HCT116 (cell line): ENCODE data around the gene DENND11. TPM values are rescaled to one million over a fixed set of nuclear protein-coding genes. Genes with fewer than 3 reads are reported as not detected.
"Not testable (repeated sequence)": the region's sequence is repeated elsewhere in the genome, so short reads cannot be mapped to it uniquely, and the experiment has no call there.

Source experiments
- ATAC-seq: fragments of 200-7000 bp; cut with Tn5 transposase; 2 replicates; pipeline ENCODE4 v1.9.1; 2020; ENCODE audit warnings: mild to moderate bottlenecking, moderate library complexity
- BruUV-seq: library from RNA; stranded (reverse); fragments of 400-500 nt; replicated peaks from 2 replicates; lab custom pipeline; 2021; lab: Mats Ljungman, UMichigan
- CTCF ChIA-PET: fragments of 300-600 bp; sonication (Branson Sonifier 250); formaldehyde crosslinking; loops from one replicate; lab custom pipeline; 2021; ENCODE audit warnings: antibody characterized with exemption; lab: Charles Lee
- POLR2A ChIA-PET: fragments of 300-600, 350-600 bp; sonication (Branson Sonifier 250); formaldehyde crosslinking; loops from one replicate; lab custom pipeline; 2021; ENCODE audit warnings: antibody characterized with exemption; lab: Charles Lee
- RAD21 ChIA-PET, 2 experiments: fragments of 300-600 bp; sonication (Branson Sonifier 250); formaldehyde crosslinking; loops; one replicate each; lab custom pipeline; 2023; ENCODE audit warnings: low total read pairs in 2 of 2; ENCODE audit not compliant: uncharacterized antibody in 2 of 2, unreplicated experiment in 2 of 2, low non-redundant PET in 1 of 2; lab: Charles Lee
- DNase-seq: peaks from one replicate; pipeline ENCODE4 v3.0.0-alpha.2; 2010; ENCODE audit warnings: low read depth, low spot score
- H2AFZ ChIP-seq: fragments of 200-600 bp; shearing (Covaris generic), sonication (generic); 2 replicates; pipeline ENCODE4 v1.6.1; 2017; ENCODE audit warnings: low read depth, mixed run types, mixed read lengths, antibody characterized with exemption, low read length; ENCODE audit not compliant: poor library complexity, severe bottlenecking
- H3K27ac ChIP-seq: 2 replicates; pipeline ENCODE4 v1.5.1; 2012; ENCODE audit warnings: low read depth, low read length
- H3K27me3 ChIP-seq: fragments of 200-600 bp; sonication (generic); 2 replicates; pipeline ENCODE4 v1.6.1; 2016; ENCODE audit warnings: mixed run types, low read length, mixed read lengths; ENCODE audit not compliant: insufficient read depth
- H3K36me3 ChIP-seq, 2 experiments: fragments of 200-500 bp in 1 of 2; fragments of 200-600 bp in 1 of 2; sonication (Bioruptor generic) in 1 of 2; sonication (generic) in 1 of 2; 2 replicates each; pipeline versions ENCODE4 v1.5.1 to v1.6.1; 2014 to 2016; ENCODE audit warnings: low read length in 2 of 2, inconsistent platforms in 1 of 2, mixed read lengths in 1 of 2, mixed run types in 1 of 2; ENCODE audit not compliant: insufficient read depth in 2 of 2, control insufficient read depth in 1 of 2
- H3K4me1 ChIP-seq, 2 experiments: fragments of 200-600 bp in 1 of 2; sonication (generic) in 1 of 2; 2 replicates each; pipeline versions ENCODE4 v1.5.1 to v1.6.1; 2012 to 2017; ENCODE audit warnings: low read length in 2 of 2, inconsistent platforms in 1 of 2, mild to moderate bottlenecking in 1 of 2, mixed read lengths in 1 of 2, mixed run types in 1 of 2, moderate library complexity in 1 of 2; ENCODE audit not compliant: insufficient read depth in 2 of 2, control insufficient read depth in 1 of 2
- H3K4me2 ChIP-seq: fragments of 200-600 bp; sonication (generic); 2 replicates; pipeline ENCODE4 v1.6.1; 2017; ENCODE audit warnings: mixed run types, low read length, mixed read lengths
- H3K4me3 ChIP-seq, 2 experiments: fragments of 200-600 bp in 1 of 2; sonication (generic) in 1 of 2; replicated peaks in 1 of 2; 2 replicates each; pipeline ENCODE4 v1.5.1; 2011 to 2016; ENCODE audit warnings: low read length in 2 of 2, control low read depth in 1 of 2, low read depth in 1 of 2, mild to moderate bottlenecking in 1 of 2, mixed read lengths in 1 of 2, mixed run types in 1 of 2
- H3K79me2 ChIP-seq: fragments of 200-600 bp; sonication (generic); 2 replicates; pipeline ENCODE4 v1.6.1; 2017; ENCODE audit warnings: mild to moderate bottlenecking, mixed run types, low read length, moderate library complexity, mixed read lengths; ENCODE audit not compliant: insufficient read depth
- H3K9ac ChIP-seq: fragments of 200-600 bp; sonication (generic); 2 replicates; pipeline ENCODE4 v1.6.1; 2016; ENCODE audit warnings: low read length, mixed read lengths
- H3K9me2 ChIP-seq: fragments of 200-600 bp; sonication (generic), shearing (Covaris generic); 2 replicates; pipeline ENCODE4 v1.6.1; 2017; ENCODE audit warnings: mixed run types, mild to moderate bottlenecking, moderate library complexity; ENCODE audit not compliant: insufficient read depth
- H3K9me3 ChIP-seq, 2 experiments: fragments of 200-500 bp in 1 of 2; fragments of 200-600 bp in 1 of 2; sonication (Bioruptor generic) in 1 of 2; sonication (generic) in 1 of 2; 2 replicates each; pipeline ENCODE4 v1.6.1; 2014 to 2017; ENCODE audit warnings: low read length in 2 of 2, mixed read lengths in 2 of 2, inconsistent platforms in 1 of 2, low read depth in 1 of 2, mild to moderate bottlenecking in 1 of 2, mixed run types in 1 of 2, moderate library complexity in 1 of 2; ENCODE audit not compliant: control insufficient read depth in 1 of 2, insufficient read depth in 1 of 2
- H4K20me1 ChIP-seq: fragments of 200-600 bp; sonication (generic), shearing (Covaris generic); 2 replicates; pipeline ENCODE4 v1.6.1; 2017; ENCODE audit warnings: mixed run types, mild to moderate bottlenecking, moderate library complexity; ENCODE audit not compliant: insufficient read depth
- CEBPB ChIP-seq: IDR thresholded peaks from 2 replicates; pipeline ENCODE4 v1.6.1; 2012; ENCODE audit warnings: low read depth
- EGR1 ChIP-seq: IDR thresholded peaks from 2 replicates; pipeline ENCODE4 v1.6.1; 2012; ENCODE audit warnings: low read depth
- ELF1 ChIP-seq: IDR thresholded peaks from 2 replicates; pipeline ENCODE4 v1.6.1; 2012; ENCODE audit warnings: low read depth, borderline replicate concordance
- EZH2phosphoT487 ChIP-seq: fragments of 200-600 bp; IDR thresholded peaks from 2 replicates; pipeline ENCODE4 v1.6.1; 2018; ENCODE audit warnings: antibody characterized with exemption, borderline replicate concordance
- FOSL1 ChIP-seq: IDR thresholded peaks from 2 replicates; pipeline ENCODE4 v1.6.1; 2012; ENCODE audit warnings: low read depth
- SIN3A ChIP-seq: IDR thresholded peaks from 2 replicates; pipeline ENCODE4 v1.6.1; 2012; ENCODE audit warnings: low read depth
- SP1 ChIP-seq: IDR thresholded peaks from 2 replicates; pipeline ENCODE4 v1.6.1; 2012; ENCODE audit warnings: low read depth
- SRF ChIP-seq: IDR thresholded peaks from 2 replicates; pipeline ENCODE4 v1.6.1; 2012; ENCODE audit warnings: low read depth
- TCF7L2 ChIP-seq: IDR thresholded peaks from 2 replicates; pipeline ENCODE4 v1.7.0; 2011; ENCODE audit warnings: borderline replicate concordance, inconsistent platforms; ENCODE audit not compliant: insufficient read depth, insufficient read length; ENCODE audit errors: extremely low read depth
- ZNF274 ChIP-seq: fragments of 200-500 bp; sonication (Bioruptor generic); IDR thresholded peaks from 2 replicates; pipeline ENCODE4 v1.6.1; 2014; ENCODE audit warnings: mild to moderate bottlenecking, low read depth, low read length, inconsistent platforms
- intact Hi-C: fragments of 100-400 bp; cut with micrococcal nuclease; formaldehyde crosslinking; loops from 2 replicates; pipeline ENCODE4 v1.10.0; 2022
- total RNA-seq: library from RNA; stranded (reverse); gene quantifications from one replicate; pipeline ENCODE4 v1.2.1, GENCODE V29; 2021; ENCODE audit not compliant: unreplicated experiment
- TF ChIP-seq, protein P1 (sequence below): IDR thresholded peaks from 2 replicates; pipeline ENCODE4 v1.6.1; 2012; ENCODE audit warnings: low read depth
- TF ChIP-seq, protein P2 (sequence below): IDR thresholded peaks from 2 replicates; pipeline ENCODE4 v1.6.1; 2011; ENCODE audit warnings: mild to moderate bottlenecking, low read length, moderate library complexity; ENCODE audit not compliant: insufficient replicate concordance; ENCODE audit errors: extremely low read depth

Gene DENND11
- total RNA-seq, 1 experiment from 2014 or later: 23.4 TPM

GRCh38 chr7:141691540-141691939 lies 10.4 kb downstream of the DENND11 start:
- Histone ChIP-seq H3K4me2 (no peak overlapping the region), H3K79me2 (0 out of 2 replicates have a peak, but pooled peaks cover under 1% of the 10 kb centered on the region), H3K27ac (no peak overlapping the region), H4K20me1 (no peaks in the 10 kb centered on the region), H3K27me3 (no peaks in the 10 kb centered on the region), H3K9ac (no peak overlapping the region), H3K9me2 (no peaks in the 10 kb centered on the region), H3K36me3 (no peaks in the 10 kb centered on the region), H3K9me3 (no peaks in the 10 kb centered on the region), H3K4me1 (no peaks in the 10 kb centered on the region), H2AFZ (no peak overlapping the region), H3K4me3 (no peak overlapping the region)
- intact Hi-C loops: no loop called here
- no TSS peak for BruUV-seq
- DNase-seq (no peak), ATAC-seq (no peak)
- ChIA-PET RAD21 (no interaction called here), POLR2A (no interaction called here), CTCF (no interaction called here)
- TF ChIP-seq SP1 (no peak), TCF7L2 (no peak), ZNF274 (no peak), CEBPB (no peak), EGR1 (no peak), SIN3A (no peak), FOSL1 (no peak), EZH2phosphoT487 (no peak), ELF1 (no peak), SRF (no peak)
- TF ChIP-seq, protein P1, sequence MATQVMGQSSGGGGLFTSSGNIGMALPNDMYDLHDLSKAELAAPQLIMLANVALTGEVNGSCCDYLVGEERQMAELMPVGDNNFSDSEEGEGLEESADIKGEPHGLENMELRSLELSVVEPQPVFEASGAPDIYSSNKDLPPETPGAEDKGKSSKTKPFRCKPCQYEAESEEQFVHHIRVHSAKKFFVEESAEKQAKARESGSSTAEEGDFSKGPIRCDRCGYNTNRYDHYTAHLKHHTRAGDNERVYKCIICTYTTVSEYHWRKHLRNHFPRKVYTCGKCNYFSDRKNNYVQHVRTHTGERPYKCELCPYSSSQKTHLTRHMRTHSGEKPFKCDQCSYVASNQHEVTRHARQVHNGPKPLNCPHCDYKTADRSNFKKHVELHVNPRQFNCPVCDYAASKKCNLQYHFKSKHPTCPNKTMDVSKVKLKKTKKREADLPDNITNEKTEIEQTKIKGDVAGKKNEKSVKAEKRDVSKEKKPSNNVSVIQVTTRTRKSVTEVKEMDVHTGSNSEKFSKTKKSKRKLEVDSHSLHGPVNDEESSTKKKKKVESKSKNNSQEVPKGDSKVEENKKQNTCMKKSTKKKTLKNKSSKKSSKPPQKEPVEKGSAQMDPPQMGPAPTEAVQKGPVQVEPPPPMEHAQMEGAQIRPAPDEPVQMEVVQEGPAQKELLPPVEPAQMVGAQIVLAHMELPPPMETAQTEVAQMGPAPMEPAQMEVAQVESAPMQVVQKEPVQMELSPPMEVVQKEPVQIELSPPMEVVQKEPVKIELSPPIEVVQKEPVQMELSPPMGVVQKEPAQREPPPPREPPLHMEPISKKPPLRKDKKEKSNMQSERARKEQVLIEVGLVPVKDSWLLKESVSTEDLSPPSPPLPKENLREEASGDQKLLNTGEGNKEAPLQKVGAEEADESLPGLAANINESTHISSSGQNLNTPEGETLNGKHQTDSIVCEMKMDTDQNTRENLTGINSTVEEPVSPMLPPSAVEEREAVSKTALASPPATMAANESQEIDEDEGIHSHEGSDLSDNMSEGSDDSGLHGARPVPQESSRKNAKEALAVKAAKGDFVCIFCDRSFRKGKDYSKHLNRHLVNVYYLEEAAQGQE: no peak
- TF ChIP-seq, protein P2, sequence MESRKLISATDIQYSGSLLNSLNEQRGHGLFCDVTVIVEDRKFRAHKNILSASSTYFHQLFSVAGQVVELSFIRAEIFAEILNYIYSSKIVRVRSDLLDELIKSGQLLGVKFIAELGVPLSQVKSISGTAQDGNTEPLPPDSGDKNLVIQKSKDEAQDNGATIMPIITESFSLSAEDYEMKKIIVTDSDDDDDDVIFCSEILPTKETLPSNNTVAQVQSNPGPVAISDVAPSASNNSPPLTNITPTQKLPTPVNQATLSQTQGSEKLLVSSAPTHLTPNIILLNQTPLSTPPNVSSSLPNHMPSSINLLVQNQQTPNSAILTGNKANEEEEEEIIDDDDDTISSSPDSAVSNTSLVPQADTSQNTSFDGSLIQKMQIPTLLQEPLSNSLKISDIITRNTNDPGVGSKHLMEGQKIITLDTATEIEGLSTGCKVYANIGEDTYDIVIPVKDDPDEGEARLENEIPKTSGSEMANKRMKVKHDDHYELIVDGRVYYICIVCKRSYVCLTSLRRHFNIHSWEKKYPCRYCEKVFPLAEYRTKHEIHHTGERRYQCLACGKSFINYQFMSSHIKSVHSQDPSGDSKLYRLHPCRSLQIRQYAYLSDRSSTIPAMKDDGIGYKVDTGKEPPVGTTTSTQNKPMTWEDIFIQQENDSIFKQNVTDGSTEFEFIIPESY: no peak

GRCh38 chr7:141689072-141689825 lies 12.7 kb downstream of the DENND11 start:
- H3K9me2 ChIP-seq, H3K27ac ChIP-seq, ATAC-seq, H4K20me1 ChIP-seq, H3K36me3 ChIP-seq, intact Hi-C loops, CTCF ChIA-PET, DNase-seq, H3K9me3 ChIP-seq, H3K9ac ChIP-seq, H2AFZ ChIP-seq, POLR2A ChIA-PET, H3K4me2 ChIP-seq, H3K4me1 ChIP-seq, H3K4me3 ChIP-seq, RAD21 ChIA-PET, H3K79me2 ChIP-seq, BruUV-seq, H3K27me3 ChIP-seq: not testable (repeated sequence)
